HG02642 (cell line): ENCODE measurements around the gene CAND1.

Experiments used
- ATAC-seq: cut with Tn5 transposase; IDR thresholded peaks from one replicate; pipeline ENCODE4 v1.9.1; 2021; ENCODE audit warnings: mild to moderate bottlenecking; ENCODE audit not compliant: unreplicated experiment, poor library complexity

Gene CAND1

DNA sequence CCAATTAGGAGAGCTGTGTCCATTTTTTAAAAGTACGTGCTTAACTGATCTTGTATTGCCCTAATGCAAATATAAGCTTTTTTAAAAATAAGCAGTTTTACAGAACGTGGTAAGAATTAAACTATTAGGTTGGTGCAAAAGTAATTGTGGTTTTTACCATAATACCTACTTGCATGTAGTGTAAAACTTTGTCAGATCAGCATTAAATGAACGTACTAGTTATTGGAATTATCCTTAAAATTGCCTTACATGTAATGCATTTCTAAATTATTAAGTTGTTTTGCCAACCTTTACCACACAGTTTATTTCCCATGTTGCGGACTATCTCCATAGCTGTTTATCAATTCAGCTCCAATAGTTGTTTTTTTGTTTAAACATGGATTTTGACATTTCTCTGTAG is 10.9 kb downstream of the CAND1 start:
- ATAC-seq: no peak

- no peak for ATAC-seq
These were observed 11.4 kb downstream of the CAND1 start for GRCh38 chr12:67280572-67280971.

GRCh38 chr12:67284561-67284960 is 15.4 kb downstream of the CAND1 start:
- ATAC-seq: no peak

DNA sequence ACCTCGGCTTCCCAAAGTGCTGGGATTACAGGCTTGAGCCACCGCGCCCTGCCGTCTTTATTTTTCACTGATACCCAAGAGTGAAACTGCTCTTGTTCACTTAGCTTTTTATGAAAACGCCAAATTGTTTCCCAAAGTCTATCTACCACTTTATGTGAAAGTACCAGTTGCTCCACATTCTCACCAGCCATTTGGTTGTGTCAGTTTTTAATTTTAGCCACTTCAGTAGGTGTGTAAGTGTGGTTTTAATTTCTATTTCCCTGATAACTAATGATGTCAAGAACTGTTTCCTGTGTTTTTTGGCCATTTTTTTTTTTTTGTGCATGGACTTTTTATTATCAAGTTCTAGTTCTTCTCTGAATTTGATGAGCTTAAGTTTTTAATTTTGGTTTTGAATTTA is 17.1 kb downstream of the CAND1 start:
- no peak for ATAC-seq

- ATAC-seq: no peak
These were observed 18.2 kb downstream of the CAND1 start for GRCh38 chr12:67287311-67287710.

GRCh38 chr12:67288561-67288960 is 19.4 kb downstream of the CAND1 start:
- ATAC-seq: no peak

- no peak for ATAC-seq
These were observed 21.2 kb downstream of the CAND1 start for GRCh38 chr12:67290378-67290777.

DNA sequence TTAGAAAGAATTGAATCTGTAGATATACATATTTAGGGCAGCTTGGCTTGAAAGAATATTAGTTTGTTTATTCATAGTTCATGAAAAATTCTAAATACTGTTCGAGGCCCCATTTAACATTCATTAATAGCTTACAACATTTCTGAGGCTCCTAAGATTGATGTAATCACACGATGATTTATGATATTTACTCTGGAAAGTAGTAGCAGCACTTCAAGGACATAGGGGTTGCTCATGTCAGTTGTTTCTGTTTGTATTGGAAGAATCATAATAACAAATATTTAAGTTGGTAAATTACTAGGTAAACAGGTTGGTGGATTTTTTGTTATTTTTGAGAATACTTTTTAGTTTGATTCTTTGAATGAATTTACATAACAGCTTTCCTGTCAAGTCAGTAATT is 30.4 kb downstream of the CAND1 start:
- no peak for ATAC-seq

- no peak for ATAC-seq
These were observed 30.8 kb downstream of the CAND1 start for GRCh38 chr12:67299926-67300325.

GRCh38 chr12:67302162-67302561 is 33.0 kb downstream of the CAND1 start:
- ATAC-seq: no peak

DNA sequence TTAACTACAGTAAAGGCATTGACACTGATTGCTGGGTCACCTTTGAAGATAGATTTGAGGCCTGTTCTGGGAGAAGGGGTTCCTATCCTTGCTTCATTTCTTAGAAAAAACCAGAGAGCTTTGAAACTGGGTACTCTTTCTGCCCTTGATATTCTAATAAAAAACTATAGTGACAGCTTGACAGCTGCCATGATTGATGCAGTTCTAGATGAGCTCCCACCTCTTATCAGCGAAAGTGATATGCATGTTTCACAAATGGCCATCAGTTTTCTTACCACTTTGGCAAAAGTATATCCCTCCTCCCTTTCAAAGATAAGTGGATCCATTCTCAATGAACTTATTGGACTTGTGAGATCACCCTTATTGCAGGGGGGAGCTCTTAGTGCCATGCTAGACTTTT is 36.4 kb downstream of the CAND1 start:
- ATAC-seq: no peak

- ATAC-seq: no peak
These were observed 37.6 kb downstream of the CAND1 start for GRCh38 chr12:67306712-67307111.

DNA sequence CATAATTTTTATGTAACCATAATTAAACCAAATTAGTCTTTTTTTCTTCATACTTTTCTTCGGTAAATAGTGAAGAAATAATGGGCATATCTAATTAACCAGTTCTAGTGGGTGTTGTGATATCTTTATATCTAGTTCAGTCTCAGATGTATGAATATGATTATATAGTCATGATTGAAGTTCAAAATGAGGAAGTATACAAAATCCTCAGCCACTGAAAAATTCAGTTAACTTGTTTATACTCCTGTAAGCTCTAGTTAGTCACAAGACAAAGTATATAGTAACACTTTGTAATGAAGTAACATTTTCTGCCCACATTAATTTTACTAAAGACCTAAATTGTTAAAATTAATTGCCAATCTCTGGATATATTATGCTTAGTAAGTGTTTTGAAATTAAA is 46.5 kb downstream of the CAND1 start:
- ATAC-seq: no peak

GRCh38 chr12:67318786-67319185 is 49.6 kb downstream of the CAND1 start:
- ATAC-seq: no peak

GRCh38 chr12:67319936-67320335 is 50.8 kb downstream of the CAND1 start:
- ATAC-seq: no peak

DNA sequence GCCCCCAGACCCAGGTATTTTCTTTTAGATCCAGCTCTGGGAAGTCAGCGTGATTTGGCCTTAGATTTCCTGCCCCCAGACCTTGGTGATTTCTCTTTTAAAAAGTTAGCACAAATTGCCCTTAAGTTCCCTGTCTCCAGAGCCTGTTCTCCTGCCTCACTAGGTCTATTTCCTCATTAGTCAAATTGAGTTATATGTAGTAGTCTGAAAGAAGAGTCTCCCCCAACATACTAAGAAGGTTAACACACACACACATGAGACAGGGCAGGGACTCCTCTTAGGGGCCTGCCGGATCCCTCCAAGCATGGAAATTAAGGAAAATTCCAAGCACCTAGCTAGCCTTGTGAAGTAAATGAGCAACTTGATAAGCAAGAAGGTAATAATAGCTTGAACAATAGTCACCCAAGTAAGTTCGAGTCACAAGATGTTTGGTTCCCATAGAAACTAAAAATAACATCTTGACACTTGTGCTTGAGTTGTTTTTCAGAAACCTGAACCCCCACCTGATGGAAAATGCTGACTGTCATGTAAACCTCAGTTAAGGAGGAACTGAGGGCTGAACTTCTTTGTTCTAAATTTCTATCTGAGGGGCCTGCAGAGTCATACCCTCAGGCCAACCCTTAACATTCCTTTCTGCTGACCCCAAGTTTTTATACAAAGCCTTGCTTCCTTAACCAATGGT is 51.6 kb downstream of the CAND1 start:
- ATAC-seq: no peak

GRCh38 chr12:67322580-67322979 is 53.4 kb downstream of the CAND1 start:
- ATAC-seq: no peak

GRCh38 chr12:67323007-67323406 is 53.8 kb downstream of the CAND1 start:
- ATAC-seq: no peak

DNA sequence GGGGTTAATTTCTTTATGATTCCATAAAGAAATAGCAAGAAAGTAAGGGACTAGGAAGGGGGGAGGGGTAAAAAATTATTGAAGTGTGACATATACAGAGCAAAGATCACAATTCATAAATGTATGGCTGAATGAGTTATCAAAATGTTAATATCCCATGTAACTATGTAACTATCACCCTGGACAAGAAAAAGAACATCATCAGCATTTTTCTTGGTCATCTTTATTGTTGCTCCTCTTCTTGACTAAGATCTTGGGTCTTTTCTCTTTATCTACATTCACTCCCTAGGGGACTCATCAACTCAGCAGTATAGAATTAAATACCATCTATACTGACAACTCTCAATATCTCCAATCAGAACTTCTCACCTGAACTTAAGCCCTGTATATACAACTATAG is 57.5 kb downstream of the CAND1 start:
- no peak for ATAC-seq

GRCh38 chr12:67327466-67327865 is 58.3 kb downstream of the CAND1 start:
- no peak for ATAC-seq

DNA sequence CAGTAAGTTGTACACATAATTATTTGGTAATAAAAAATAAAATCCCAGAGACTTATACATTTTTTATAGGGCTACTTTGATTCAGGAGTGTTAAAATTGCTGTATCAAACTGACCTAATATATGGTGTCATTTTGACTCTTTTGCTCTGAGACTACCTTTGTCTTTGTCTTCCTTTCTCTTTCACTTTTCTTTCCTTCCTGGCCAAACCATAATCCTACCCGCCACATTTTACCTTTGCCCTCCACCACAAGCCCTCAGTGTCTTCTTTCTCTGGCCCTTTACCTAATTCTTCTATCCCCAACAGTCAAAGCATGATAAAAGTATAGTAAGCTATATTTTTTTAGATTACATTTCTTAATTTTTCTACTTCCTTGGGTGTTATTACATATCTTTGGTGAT is 62.0 kb downstream of the CAND1 start:
- no peak for ATAC-seq

GRCh38 chr12:67331828-67332227 is 62.7 kb downstream of the CAND1 start:
- no peak for ATAC-seq

GRCh38 chr12:67333649-67334048 is 64.5 kb downstream of the CAND1 start:
- no peak for ATAC-seq
